Measurements from ENCODE around the gene RNFT2. TPM values are rescaled to one million over a fixed set of nuclear protein-coding genes. Genes with fewer than 3 reads are reported as not detected.

Gene RNFT2
- total RNA-seq, 4 donors from 2014 or later: 0.55 TPM; not detected in 3

DNA sequence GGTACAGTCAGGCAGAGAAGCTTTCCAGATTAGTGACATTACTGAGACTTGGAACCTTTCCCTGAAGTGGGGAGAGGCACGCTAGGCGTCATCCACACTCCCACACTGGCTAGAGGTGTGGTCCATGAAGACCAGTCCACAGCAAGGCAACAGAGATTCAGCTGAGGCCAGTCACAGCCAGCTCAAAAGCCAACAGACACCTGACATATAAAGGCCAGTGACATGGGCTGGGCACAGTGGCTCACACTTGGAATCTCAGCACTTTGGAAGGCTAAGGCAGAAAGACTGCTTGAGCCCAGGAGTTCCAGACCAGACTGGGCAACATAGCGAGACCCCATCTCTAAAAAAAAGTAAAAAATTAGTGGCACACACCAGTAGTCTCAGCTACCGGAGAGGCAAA, 132.2 kb downstream of the RNFT2 start:
- H3K36me3 ChIP-seq: no peaks in the 10 kb centered on the region
- TF ChIP-seq, protein P1, sequence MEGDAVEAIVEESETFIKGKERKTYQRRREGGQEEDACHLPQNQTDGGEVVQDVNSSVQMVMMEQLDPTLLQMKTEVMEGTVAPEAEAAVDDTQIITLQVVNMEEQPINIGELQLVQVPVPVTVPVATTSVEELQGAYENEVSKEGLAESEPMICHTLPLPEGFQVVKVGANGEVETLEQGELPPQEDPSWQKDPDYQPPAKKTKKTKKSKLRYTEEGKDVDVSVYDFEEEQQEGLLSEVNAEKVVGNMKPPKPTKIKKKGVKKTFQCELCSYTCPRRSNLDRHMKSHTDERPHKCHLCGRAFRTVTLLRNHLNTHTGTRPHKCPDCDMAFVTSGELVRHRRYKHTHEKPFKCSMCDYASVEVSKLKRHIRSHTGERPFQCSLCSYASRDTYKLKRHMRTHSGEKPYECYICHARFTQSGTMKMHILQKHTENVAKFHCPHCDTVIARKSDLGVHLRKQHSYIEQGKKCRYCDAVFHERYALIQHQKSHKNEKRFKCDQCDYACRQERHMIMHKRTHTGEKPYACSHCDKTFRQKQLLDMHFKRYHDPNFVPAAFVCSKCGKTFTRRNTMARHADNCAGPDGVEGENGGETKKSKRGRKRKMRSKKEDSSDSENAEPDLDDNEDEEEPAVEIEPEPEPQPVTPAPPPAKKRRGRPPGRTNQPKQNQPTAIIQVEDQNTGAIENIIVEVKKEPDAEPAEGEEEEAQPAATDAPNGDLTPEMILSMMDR (IDR thresholded peaks at IDR 0.05 in 4 of 5, conservative IDR thresholded peaks at IDR 0.05 in 1 of 5): no peak
- no peak for TF ChIP-seq POLR2A (IDR thresholded peaks at IDR 0.05)
- no peak overlapping the region for H3K27ac ChIP-seq
- intact Hi-C loops (cut with DNase I; ENCODE audit: low total_unique reads) (no loop called here), in situ Hi-C loops (cut with MboI; ENCODE audit: low sequenced_read_pairs in 4 of 4) (no loop called here)
- peaks cover 0 to 20% (median 15%) of the 10 kb centered on the region in 3 donors for H3K27me3 ChIP-seq
- no peak overlapping the region for H3K4me3 ChIP-seq
- H3K9me3 ChIP-seq: no peaks in the 10 kb centered on the region
- ATAC-seq (no peak), DNase-seq (no peak)
- no peaks in the 10 kb centered on the region for H3K4me1 ChIP-seq

DNA sequence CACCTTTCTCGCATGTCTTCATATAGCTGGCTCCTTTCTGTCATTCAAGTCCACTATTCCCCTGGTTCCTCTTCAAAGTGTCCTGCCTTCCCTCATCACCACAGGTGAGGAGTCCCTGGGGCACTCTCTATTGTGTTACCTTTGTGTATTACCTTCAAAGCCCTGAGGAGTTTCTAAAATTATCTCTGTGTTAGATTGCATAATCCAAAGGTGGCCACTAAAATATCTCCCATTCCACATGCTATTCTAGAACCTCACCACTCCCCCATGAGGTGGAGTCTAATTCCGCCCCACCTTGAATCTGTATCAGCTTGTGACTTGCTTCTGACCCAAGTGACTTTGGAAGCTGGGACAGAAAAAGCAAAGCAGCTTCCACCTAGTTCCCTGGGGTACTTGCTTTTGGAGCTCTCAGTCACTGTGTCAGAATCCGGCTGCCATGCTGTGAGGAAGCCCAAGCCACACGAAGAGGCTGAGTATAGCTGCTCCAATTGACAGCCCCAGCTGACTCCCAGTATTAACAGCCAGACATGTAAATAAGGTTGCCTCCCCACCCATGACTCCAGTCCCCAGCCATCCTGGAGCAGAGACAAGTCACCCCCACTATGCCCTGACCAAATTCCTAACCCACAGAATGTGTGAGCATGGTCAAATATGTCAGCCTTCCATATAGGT, 136.3 kb downstream of the RNFT2 start:
- no peaks in the 10 kb centered on the region for H3K9me3 ChIP-seq
- intact Hi-C loops (cut with DNase I; ENCODE audit: low total_unique reads): no loop called here
- no peak for DNase-seq
- H3K27me3 ChIP-seq: peaks cover 33 to 61% (median 57%) of the 10 kb centered on the region in 3 donors
- no peaks in the 10 kb centered on the region for H3K36me3 ChIP-seq
- peaks cover 7 to 12% of the 10 kb centered on the region in 2 donors for H3K4me1 ChIP-seq
- no peak for TF ChIP-seq POLR2A (IDR thresholded peaks at IDR 0.05)
- TF ChIP-seq, protein P1 (IDR thresholded peaks at IDR 0.05 in 4 of 5, conservative IDR thresholded peaks at IDR 0.05 in 1 of 5): no peak
- in situ Hi-C loops (cut with MboI; ENCODE audit: low sequenced_read_pairs in 4 of 4): no loop called here
- no peak overlapping the region for H3K27ac ChIP-seq
- H3K4me3 ChIP-seq: no peak overlapping the region
- ATAC-seq: no peak

DNA sequence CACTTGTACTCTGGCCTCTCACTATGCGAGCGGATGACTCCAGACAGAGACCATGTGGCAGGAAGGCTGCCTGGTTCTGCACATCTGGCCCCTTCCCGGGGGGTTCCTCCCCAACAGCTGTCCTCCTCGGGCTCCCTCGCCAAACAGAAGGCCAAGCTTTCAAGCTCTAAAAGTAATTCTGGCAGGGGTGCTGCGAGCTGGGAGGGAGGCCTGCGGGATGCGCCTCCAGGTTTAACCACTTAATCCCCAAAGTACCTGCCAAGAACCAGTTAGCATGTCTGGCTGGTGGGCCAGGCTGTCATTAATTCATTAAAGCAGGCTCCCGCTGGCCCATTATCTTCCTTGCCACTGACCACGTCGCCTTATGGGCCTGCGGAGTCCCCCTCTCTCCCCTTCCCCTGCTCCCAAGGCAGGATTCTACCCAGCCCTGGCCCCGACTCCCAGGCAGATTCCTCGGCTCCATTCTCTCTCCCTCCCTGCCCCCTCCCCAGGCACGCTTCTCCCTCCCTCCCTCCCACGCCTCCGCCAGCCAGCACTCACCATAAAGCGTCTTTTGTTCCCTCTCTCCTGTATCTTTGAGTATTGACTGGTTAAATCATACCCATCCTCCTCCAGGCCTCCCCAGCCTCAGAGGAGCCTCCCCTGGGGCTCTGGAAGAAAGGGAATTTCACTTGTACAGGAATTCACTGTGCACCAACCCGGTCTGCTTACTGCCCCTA, 138.2 kb downstream of the RNFT2 start:
- peaks cover 33 to 72% (median 69%) of the 10 kb centered on the region in 3 donors for H3K27me3 ChIP-seq
- in situ Hi-C loops (cut with MboI; ENCODE audit: low sequenced_read_pairs in 4 of 4) (no loop called here), intact Hi-C loops (cut with DNase I; ENCODE audit: low total_unique reads) (no loop called here)
- peaks cover 7 to 25% of the 10 kb centered on the region in 2 donors for H3K4me1 ChIP-seq
- TF ChIP-seq, protein P1 (IDR thresholded peaks at IDR 0.05 in 4 of 5, conservative IDR thresholded peaks at IDR 0.05 in 1 of 5): no peak
- H3K36me3 ChIP-seq: no peaks in the 10 kb centered on the region
- no peak overlapping the region for H3K27ac ChIP-seq
- H3K9me3 ChIP-seq: no peaks in the 10 kb centered on the region
- DNase-seq (no peak), ATAC-seq (no peak)
- H3K4me3 ChIP-seq: no peak overlapping the region

DNA sequence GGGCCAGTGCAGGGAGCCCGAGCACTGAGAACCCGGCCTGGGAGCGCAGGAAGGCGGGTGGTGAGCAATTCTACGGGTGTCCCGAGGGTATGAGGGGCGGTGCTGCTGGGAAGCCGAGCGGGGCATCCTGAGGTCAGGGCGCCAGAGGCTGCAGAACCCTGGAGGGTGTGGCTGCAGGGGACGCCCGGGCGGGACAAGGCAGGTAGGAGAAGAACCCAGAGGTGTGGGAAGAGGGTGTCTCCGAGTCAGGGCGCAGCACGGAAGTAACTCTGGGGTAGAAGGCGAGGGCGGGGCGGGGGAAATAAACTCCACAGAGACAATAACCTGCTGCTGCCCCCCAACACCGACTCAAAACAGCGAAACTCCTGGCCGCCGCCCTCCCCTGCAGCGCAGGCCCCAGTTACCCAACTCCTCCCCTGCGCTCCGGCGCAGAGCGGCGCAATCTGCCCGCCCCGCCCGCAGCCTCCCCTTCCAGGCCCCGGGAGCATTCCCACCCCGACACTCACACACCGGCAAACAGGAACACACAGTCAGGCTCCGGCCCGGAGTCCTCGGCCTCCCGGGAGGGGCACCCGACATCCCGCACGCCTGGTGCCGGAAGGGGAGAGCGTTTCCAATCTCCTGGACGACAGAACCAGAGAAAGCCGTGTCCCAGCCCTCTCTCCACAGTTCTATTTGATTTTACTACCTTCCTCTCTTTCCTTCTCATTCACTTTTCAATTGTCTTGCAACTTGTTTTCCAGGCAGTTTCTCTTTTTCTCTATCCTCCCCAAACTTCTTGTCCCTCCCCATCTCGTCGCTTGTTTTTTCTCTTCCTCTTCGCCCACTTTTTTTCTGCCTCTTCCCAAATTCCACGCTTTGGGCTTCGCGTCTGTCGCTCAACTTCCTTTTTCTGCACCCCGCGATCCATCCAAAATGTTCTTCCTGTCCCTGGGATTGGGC, 140.7 kb downstream of the RNFT2 start:
- Histone ChIP-seq H3K27me3 (peaks cover 44 to 82% (median 81%) of the 10 kb centered on the region in 3 donors), H3K36me3 (no peaks in the 10 kb centered on the region), H3K4me1 (peaks cover 14 to 36% of the 10 kb centered on the region in 2 donors), H3K27ac (no peak overlapping the region), H3K9me3 (no peaks in the 10 kb centered on the region), H3K4me3 (peak overlapping the region; percentile 6 to 48 (median 36))
- in situ Hi-C loops (cut with MboI; ENCODE audit: low sequenced_read_pairs in 4 of 4): no loop called here
- DNase-seq (no peak), ATAC-seq (no peak)
- intact Hi-C loops (cut with DNase I; ENCODE audit: low total_unique reads): no loop called here
- TF ChIP-seq, protein P1 (IDR thresholded peaks at IDR 0.05 in 4 of 5, conservative IDR thresholded peaks at IDR 0.05 in 1 of 5): no peak
- TF ChIP-seq POLR2A (IDR thresholded peaks at IDR 0.05): no peak
